Endothelial cell of umbilical vein (primary cell): ENCODE data around the gene LBX2. TPM values are rescaled to one million over a fixed set of nuclear protein-coding genes. Genes with fewer than 3 reads are reported as not detected.

Source experiments
- BruUV-seq: library from RNA; stranded (reverse); fragments of 400-500 nt; replicated peaks from 2 replicates; lab custom pipeline; 2021; lab: Mats Ljungman, UMichigan
- CTCF ChIA-PET: fragments of 300-600, 350-600 bp; sonication (Branson Sonifier 250); formaldehyde crosslinking; loops from one replicate; lab custom pipeline; 2021; ENCODE audit warnings: antibody characterized with exemption, inconsistent platforms; lab: Charles Lee
- POLR2A ChIA-PET: fragments of 300-600, 350-600 bp; sonication (Branson Sonifier 250); formaldehyde crosslinking; loops from one replicate; lab custom pipeline; 2021; ENCODE audit warnings: antibody characterized with exemption, inconsistent platforms; lab: Charles Lee
- DNase-seq: peaks from one replicate; pipeline ENCODE4 v3.0.0-alpha.2; 2011; ENCODE audit warnings: low read depth, low spot score
- FAIRE-seq: peaks from 2 replicates; lab custom pipeline; 2011; peaks lifted over from hg19 to GRCh38; lab: Jason Lieb, UNC
- H2AFZ ChIP-seq: 2 replicates; pipeline ENCODE4 v1.6.0; 2012; ENCODE audit warnings: low read depth, low read length, control low read depth, inconsistent platforms
- H3K27ac ChIP-seq: 2 replicates; pipeline ENCODE4 v1.5.1; 2011; ENCODE audit warnings: low read depth, mild to moderate bottlenecking, control low read depth, low read length, moderate library complexity; ENCODE audit not compliant: insufficient read depth
- H3K27me3 ChIP-seq, 2 experiments: 2 replicates each; pipeline versions ENCODE4 v1.6.0 to v1.6.1; 2011; ENCODE audit warnings: low read length in 2 of 2, mixed read lengths in 1 of 2; ENCODE audit not compliant: control insufficient read depth in 2 of 2, insufficient read depth in 2 of 2
- H3K36me3 ChIP-seq, 2 experiments: 2 replicates in 1 of 2; 3 replicates in 1 of 2; pipeline ENCODE4 v1.5.1; 2011; ENCODE audit warnings: low read length in 2 of 2, mild to moderate bottlenecking in 1 of 2, moderate library complexity in 1 of 2; ENCODE audit not compliant: control insufficient read depth in 2 of 2, insufficient read depth in 2 of 2; ENCODE audit errors: extremely low read depth in 1 of 2
- H3K4me1 ChIP-seq: 3 replicates; pipeline ENCODE4 v1.5.1; 2011; ENCODE audit warnings: mild to moderate bottlenecking, low read length; ENCODE audit not compliant: control insufficient read depth, insufficient read depth; ENCODE audit errors: extremely low read depth
- H3K4me2 ChIP-seq: 2 replicates; pipeline ENCODE4 v1.6.1; 2011; ENCODE audit warnings: low read length, control low read depth, mixed read lengths; ENCODE audit not compliant: insufficient read depth
- H3K4me3 ChIP-seq, 3 experiments: fragments of 200-600 bp in 1 of 3; sonication (generic), shearing (Covaris generic) in 1 of 3; replicated peaks in 1 of 3; 2 replicates each; pipeline ENCODE4 v1.5.1; 2011 to 2016; ENCODE audit warnings: control low read depth in 3 of 3, low read length in 3 of 3, mild to moderate bottlenecking in 2 of 3, inconsistent platforms in 1 of 3, low read depth in 1 of 3, moderate library complexity in 1 of 3; ENCODE audit not compliant: insufficient read depth in 1 of 3
- H3K79me2 ChIP-seq: 2 replicates; pipeline ENCODE4 v1.6.0; 2012; ENCODE audit warnings: low read length, inconsistent platforms; ENCODE audit not compliant: control insufficient read depth, insufficient read depth
- H3K9ac ChIP-seq: replicated peaks from 2 replicates; pipeline ENCODE3; 2011; ENCODE audit warnings: low read length, control low read depth; ENCODE audit not compliant: insufficient read depth; ENCODE audit errors: extremely low read depth
- H3K9me1 ChIP-seq: replicated peaks from 3 replicates; pipeline ENCODE4 v1.6.0; 2011; ENCODE audit warnings: mild to moderate bottlenecking, low read length; ENCODE audit not compliant: control insufficient read depth, insufficient read depth; ENCODE audit errors: extremely low read depth
- H3K9me3 ChIP-seq: replicated peaks from 2 replicates; pipeline ENCODE4 v1.5.1; 2012; ENCODE audit warnings: low read length, inconsistent platforms; ENCODE audit not compliant: control insufficient read depth, insufficient read depth
- H4K20me1 ChIP-seq: replicated peaks from 2 replicates; pipeline ENCODE3; 2011; ENCODE audit warnings: mild to moderate bottlenecking, low read length; ENCODE audit not compliant: control insufficient read depth, insufficient read depth; ENCODE audit errors: extremely low read depth
- CTCF ChIP-seq, 2 donors: IDR thresholded peaks; 1 replicate in 1 of 2; 2 replicates in 1 of 2; pipeline ENCODE4 v1.5.1; 2011; ENCODE audit warnings: low read length in 2 of 2, mild to moderate bottlenecking in 2 of 2, moderate library complexity in 2 of 2, control low read depth in 1 of 2, inconsistent platforms in 1 of 2, low read depth in 1 of 2; ENCODE audit not compliant: insufficient read depth in 1 of 2; ENCODE audit errors: extremely low read depth in 1 of 2
- EZH2 ChIP-seq: IDR thresholded peaks from 2 replicates; pipeline ENCODE4 v1.6.1; 2012; ENCODE audit warnings: borderline replicate concordance, low read depth, mild to moderate bottlenecking, moderate library complexity, low read length, inconsistent platforms; ENCODE audit not compliant: severe bottlenecking
- GATA2 ChIP-seq: IDR thresholded peaks from 2 replicates; pipeline ENCODE4 v1.7.0; 2011; ENCODE audit warnings: low read depth, mild to moderate bottlenecking, moderate library complexity, mixed read lengths, low read length; ENCODE audit not compliant: insufficient read length, insufficient read depth
- dilution Hi-C: fragments of 300-500 bp; cut with MboI; formaldehyde crosslinking; loops from one replicate; pipeline ENCODE4 v1.15.0; 2019; ENCODE audit warnings: low sequenced_read_pairs; ENCODE audit not compliant: extremely low pct_ligation_motif_present
- intact Hi-C: fragments of 100-400 bp; cut with micrococcal nuclease; formaldehyde crosslinking; loops from one replicate; pipeline ENCODE4 v1.10.0; 2022
- polyA plus RNA-seq, 4 experiments: library from polyadenylated mRNA; depleted of rRNA in 3 of 4; stranded (reverse) in 3 of 4; unstranded in 1 of 4; fragments of >200 nt; gene quantifications; 2 replicates each; pipeline versions ENCODE4 v1.2.1 to v1.2.3, GENCODE V29; 2011 to 2012; ENCODE audit warnings: missing spikeins in 1 of 4
- total RNA-seq: library from RNA; stranded (reverse); gene quantifications from 2 replicates; pipeline ENCODE4 v1.2.3, GENCODE V29; 2021

Gene LBX2
- total and polyA plus RNA-seq, 2 donors (not counting 3 experiments of a cell fraction or from before 2014, with no cell fraction given): 2.8 to 3.8 TPM

DNA sequence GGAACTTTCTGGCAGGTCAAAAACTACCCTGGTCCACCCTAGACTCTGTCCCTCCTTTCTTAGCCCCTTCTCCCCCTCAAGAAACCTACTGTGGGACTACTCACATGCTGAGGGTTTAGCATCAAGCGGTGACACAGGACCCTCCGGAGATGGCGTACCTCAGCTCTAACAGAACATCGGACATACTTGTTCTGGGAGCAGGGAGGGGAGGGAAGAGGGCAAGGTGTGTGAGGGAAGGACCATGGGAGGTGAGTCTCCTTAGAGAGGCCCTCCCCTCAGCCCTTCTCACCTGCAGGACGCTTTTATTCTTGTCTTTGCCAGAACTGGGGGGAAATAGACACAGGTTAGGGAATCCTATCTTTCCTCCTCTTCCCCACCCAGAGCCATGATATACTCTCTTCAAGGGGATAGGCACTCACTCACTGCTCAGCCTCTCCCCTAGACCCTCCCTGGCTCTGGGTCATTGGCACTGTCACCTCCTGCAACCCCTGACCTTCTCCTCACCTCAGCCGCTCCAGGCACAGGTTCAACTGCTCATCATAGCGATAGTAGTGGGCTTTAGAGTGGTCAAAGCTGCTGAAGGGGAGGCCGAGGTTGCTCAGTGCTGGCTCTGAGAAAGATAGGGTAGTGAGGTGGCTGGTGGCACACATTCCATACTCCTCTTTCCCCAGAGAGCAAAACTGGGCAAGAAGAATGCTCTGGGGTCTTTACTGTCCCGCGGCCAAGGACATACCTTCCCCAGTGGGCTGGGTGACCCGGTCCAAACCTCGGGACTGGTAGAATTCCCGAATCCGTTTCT is 6.2 kb upstream of the LBX2 start:
- Histone ChIP-seq H3K27me3 (peaks cover 15 to 26% of the 10 kb centered on the region in 2 experiments), H2AFZ (no peak overlapping the region), H3K9me1 (no peaks in the 10 kb centered on the region), H3K36me3 (peaks cover 0 to 4% of the 10 kb centered on the region in 2 experiments), H3K79me2 (peaks cover 4% of the 10 kb centered on the region), H3K9ac (no peak overlapping the region), H3K4me2 (no peak overlapping the region), H3K9me3 (no peaks in the 10 kb centered on the region), H4K20me1 (no peaks in the 10 kb centered on the region), H3K4me1 (peaks cover 29% of the 10 kb centered on the region), H3K4me3 (no peak overlapping the region), H3K27ac (no peak overlapping the region)
- ChIA-PET CTCF (interaction anchor here (1.9 kb wide), 1 partner anchor 26 kb away, joined by 6 read pairs; no protein-coding TSS in a partner anchor), POLR2A (interaction anchor here (0.6 kb wide), 1 partner anchor 48 kb away, joined by 4 read pairs; no protein-coding TSS in a partner anchor)
- BruUV-seq: no TSS peak
- no peak for TF ChIP-seq EZH2
- TF ChIP-seq CTCF (IDR thresholded peaks at IDR 0.05; ENCODE audit: extremely low read depth in 1 of 2, insufficient read depth in 1 of 2, low read depth in 1 of 2, low read length in 2 of 2): no peak
- no peak for TF ChIP-seq GATA2
- FAIRE-seq (no peak), DNase-seq (no peak)
- intact Hi-C loops: loop anchor here (2.0 kb wide), 1 partner anchor 49 kb away; the partner anchor contains the start of gene DOK1
- dilution Hi-C loops: no loop called here
